ENCODE data around the gene CELA1. TPM values are rescaled to one million over a fixed set of nuclear protein-coding genes. Genes with fewer than 3 reads are reported as not detected.
A peak's percentile ranks its signal among the peaks of the same experiment; 100 is the strongest.

CELA1 gene
- total RNA-seq, 4 donors from 2014 or later: not detected

DNA sequence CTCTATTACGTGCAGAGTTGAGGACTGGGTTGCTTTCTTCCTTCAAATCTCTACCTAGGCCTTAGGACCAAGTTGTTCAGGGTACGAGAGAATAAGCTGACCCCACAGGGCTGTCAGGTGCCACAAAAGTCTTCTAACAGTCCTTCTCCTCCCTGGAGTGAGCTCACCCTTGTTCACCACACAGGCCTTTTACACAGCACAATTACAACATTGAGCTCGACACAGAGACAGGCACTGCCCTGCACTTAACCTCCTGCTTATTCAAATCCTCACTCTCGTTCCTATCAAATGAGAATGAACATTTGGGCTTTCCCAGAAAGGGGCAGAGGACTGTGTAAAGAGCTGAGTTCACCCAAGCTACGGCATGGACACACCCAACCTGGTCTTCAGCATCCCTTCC, 42.4 kb upstream of the CELA1 start:
- intact Hi-C loops (cut with DNase I): no loop called here
- Histone ChIP-seq H3K9me3 (no peaks in the 10 kb centered on the region), H3K4me1 (peaks cover 8 to 62% (median 14%) of the 10 kb centered on the region in 3 donors), H3K27ac (no peak overlapping the region), H3K4me3 (no peak overlapping the region), H3K27me3 (peaks cover 0 to 33% (median 0%) of the 10 kb centered on the region in 4 donors), H3K36me3 (no peaks in the 10 kb centered on the region)
- no peak for TF ChIP-seq POLR2A (IDR thresholded peaks at IDR 0.05)
- no peak for TF ChIP-seq CTCF (IDR thresholded peaks at IDR 0.05)
- no peak for DNase-seq
- WGBS, 2 donors: 69 to 78% methylated on average over 5 of the region's 5 CpGs

GRCh38 chr12:51388069-51388799, 41.8 kb upstream of the CELA1 start:
- 42 to 43% methylated on average over 10 of the region's 10 CpGs for WGBS, 2 donors
- no peaks in the 10 kb centered on the region for H3K9me3 ChIP-seq
- H3K4me1 ChIP-seq: peaks cover 8 to 56% (median 14%) of the 10 kb centered on the region in 3 donors
- intact Hi-C loops (cut with DNase I): no loop called here
- no peak for DNase-seq
- H3K27me3 ChIP-seq: peaks cover 0 to 27% (median 0%) of the 10 kb centered on the region in 4 donors
- H3K4me3 ChIP-seq: no peak overlapping the region
- no peak for TF ChIP-seq CTCF (IDR thresholded peaks at IDR 0.05)
- TF ChIP-seq POLR2A (IDR thresholded peaks at IDR 0.05): no peak
- peak overlapping the region in 2 of 4 donors; percentile 1 to 39 for H3K27ac ChIP-seq
- H3K36me3 ChIP-seq: no peaks in the 10 kb centered on the region

DNA sequence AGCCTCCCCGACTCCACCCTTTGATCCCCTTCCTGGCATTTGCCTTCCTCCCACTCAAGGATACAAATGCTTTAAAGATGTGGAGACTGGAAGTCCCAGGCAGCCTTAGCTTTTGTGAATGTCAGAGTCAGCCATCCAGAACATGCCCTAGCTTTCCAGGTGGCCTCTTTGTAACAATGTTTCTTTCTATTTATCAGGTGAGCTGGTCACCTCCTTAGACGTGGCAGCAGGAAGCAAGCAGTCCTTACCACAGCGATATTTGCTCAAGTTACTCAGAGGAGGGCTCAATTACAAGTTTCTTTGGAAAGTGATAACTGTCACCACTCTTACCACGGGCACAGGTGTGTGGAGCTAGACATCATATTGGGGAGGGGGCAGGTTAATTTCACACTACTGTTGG, 39.9 kb upstream of the CELA1 start:
- no peak for DNase-seq
- no peak overlapping the region for H3K27ac ChIP-seq
- peaks cover 0 to 10% (median 0%) of the 10 kb centered on the region in 4 donors for H3K27me3 ChIP-seq
- TF ChIP-seq POLR2A (IDR thresholded peaks at IDR 0.05): no peak
- no peak for TF ChIP-seq CTCF (IDR thresholded peaks at IDR 0.05)
- WGBS, 2 donors: 67 to 92% methylated on average over 2 to 4 of the region's 4 CpGs
- intact Hi-C loops (cut with DNase I): no loop called here
- no peaks in the 10 kb centered on the region for H3K9me3 ChIP-seq
- peaks cover 8 to 49% (median 10%) of the 10 kb centered on the region in 3 donors for H3K4me1 ChIP-seq
- H3K4me3 ChIP-seq: no peak overlapping the region
- H3K36me3 ChIP-seq: no peaks in the 10 kb centered on the region

GRCh38 chr12:51383269-51383905, 36.9 kb upstream of the CELA1 start:
- Histone ChIP-seq H3K27ac (no peak overlapping the region), H3K9me3 (no peaks in the 10 kb centered on the region), H3K36me3 (no peaks in the 10 kb centered on the region), H3K27me3 (peaks cover 0 to 11% (median 0%) of the 10 kb centered on the region in 4 donors), H3K4me3 (no peak overlapping the region), H3K4me1 (peaks cover 5 to 25% (median 10%) of the 10 kb centered on the region in 3 donors)
- TF ChIP-seq POLR2A (IDR thresholded peaks at IDR 0.05) (no peak), CTCF (IDR thresholded peaks at IDR 0.05) (no peak)
- no peak for DNase-seq
- 59 to 79% methylated on average over 6 of the region's 6 CpGs for WGBS, 2 donors
- intact Hi-C loops (cut with DNase I): no loop called here

GRCh38 chr12:51382173-51382572, 35.7 kb upstream of the CELA1 start:
- TF ChIP-seq POLR2A (IDR thresholded peaks at IDR 0.05) (no peak), CTCF (IDR thresholded peaks at IDR 0.05) (no peak)
- Histone ChIP-seq H3K9me3 (no peaks in the 10 kb centered on the region), H3K27ac (no peak overlapping the region), H3K4me3 (no peak overlapping the region), H3K4me1 (peaks cover 0 to 16% (median 5%) of the 10 kb centered on the region in 3 donors), H3K27me3 (peaks cover 0 to 11% (median 0%) of the 10 kb centered on the region in 4 donors), H3K36me3 (no peaks in the 10 kb centered on the region)
- no peak for DNase-seq
- WGBS, 2 donors: 90 to 93% methylated on average over 7 of the region's 7 CpGs
- intact Hi-C loops (cut with DNase I): no loop called here
